Measurements from ENCODE around the gene NFATC2. TPM values are rescaled to one million over a fixed set of nuclear protein-coding genes. Genes with fewer than 3 reads are reported as not detected.

The NFATC2 gene
- total RNA-seq, 3 donors from 2014 or later: 6.2 to 7.3 (median 7.2) TPM

DNA sequence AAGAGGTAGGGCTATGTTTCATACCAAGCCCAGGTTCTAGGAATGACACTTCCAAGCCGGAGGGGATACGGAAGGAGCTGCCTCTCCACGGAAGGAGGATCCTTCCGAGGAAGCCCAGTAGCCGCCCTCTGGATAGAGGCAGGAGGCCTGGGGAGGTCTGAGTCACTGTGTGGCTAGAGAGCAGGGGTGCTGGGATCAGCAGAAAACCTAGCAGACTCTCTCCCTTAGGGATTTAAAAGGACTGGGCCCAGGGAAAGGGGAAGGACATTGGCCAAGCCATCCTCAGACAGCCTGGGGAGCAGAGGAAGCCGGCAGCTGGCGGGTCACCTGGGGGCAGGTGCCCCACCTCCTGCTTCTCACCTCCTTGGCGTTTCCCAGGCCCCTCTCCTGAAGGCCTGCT is 36.6 kb upstream of the NFATC2 start:
- ATAC-seq: peak; percentile 14

DNA sequence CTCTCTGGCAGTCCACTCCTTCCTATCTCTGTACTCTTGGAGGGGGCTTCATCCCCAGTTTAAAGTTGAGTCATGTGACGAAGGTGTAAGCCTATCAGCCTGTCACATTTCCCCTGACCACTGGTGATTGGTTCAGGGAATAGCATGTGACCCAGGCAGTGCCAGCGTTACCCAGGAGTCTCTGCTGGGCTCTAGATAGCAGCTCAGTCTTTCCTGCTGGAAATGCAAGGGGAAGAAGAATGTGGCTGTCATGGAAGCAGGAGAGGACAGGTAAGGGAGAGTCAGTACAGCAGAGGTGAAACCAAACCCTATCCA is 35.6 kb upstream of the NFATC2 start:
- ATAC-seq: no peak

More for the DNA sequence above, 36.6 kb upstream of the NFATC2 start:
- TF ChIP-seq, protein P1, sequence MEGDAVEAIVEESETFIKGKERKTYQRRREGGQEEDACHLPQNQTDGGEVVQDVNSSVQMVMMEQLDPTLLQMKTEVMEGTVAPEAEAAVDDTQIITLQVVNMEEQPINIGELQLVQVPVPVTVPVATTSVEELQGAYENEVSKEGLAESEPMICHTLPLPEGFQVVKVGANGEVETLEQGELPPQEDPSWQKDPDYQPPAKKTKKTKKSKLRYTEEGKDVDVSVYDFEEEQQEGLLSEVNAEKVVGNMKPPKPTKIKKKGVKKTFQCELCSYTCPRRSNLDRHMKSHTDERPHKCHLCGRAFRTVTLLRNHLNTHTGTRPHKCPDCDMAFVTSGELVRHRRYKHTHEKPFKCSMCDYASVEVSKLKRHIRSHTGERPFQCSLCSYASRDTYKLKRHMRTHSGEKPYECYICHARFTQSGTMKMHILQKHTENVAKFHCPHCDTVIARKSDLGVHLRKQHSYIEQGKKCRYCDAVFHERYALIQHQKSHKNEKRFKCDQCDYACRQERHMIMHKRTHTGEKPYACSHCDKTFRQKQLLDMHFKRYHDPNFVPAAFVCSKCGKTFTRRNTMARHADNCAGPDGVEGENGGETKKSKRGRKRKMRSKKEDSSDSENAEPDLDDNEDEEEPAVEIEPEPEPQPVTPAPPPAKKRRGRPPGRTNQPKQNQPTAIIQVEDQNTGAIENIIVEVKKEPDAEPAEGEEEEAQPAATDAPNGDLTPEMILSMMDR (IDR thresholded peaks at IDR 0.05): no peak
- Histone ChIP-seq H3K36me3 (ENCODE audit: low read depth) (no peaks in the 10 kb centered on the region), H3K4me1 (ENCODE audit: low read depth) (no peaks in the 10 kb centered on the region), H3K4me3 (no peak overlapping the region), H3K9me3 (no peaks in the 10 kb centered on the region)
- DNase-seq: no peak
- intact Hi-C loops (cut with DNase I, micrococcal nuclease): no loop called here

DNA sequence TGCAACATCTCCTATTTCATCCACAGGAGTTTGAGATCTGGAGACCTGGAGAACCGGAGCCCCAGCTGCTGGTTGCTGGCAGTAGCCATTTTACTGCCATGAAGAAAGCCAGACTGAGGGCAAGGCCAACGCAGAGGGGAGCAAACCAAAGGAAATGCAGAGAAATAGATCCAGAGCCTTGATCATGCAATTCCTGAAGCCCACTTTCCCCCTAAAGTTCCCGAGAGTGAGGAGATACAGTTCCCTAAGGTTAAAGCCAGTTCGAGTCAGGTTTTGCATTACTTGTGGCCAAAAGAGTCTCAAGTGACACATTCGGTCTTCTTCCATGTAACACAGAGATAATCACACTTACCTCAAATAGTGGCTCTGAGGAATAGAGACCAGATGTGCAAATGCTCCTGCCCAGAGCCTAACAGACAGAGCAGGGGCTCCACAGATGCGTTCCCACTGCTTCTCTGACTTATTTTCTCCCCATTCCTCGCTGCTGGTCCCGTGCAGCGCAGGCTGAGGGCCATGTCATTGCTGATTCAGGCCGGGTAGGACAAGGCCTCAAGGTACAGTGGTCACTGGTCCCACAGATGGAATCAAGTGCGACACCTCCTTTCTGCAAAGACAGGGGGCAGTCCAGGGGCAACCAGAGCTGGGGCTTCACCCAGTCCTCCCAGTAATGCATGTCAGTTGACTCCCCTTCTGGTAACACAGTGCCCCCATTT is 35.1 kb upstream of the NFATC2 start:
- H3K4me1 ChIP-seq (ENCODE audit: low read depth): no peaks in the 10 kb centered on the region
- ATAC-seq (no peak), DNase-seq (no peak)
- no peaks in the 10 kb centered on the region for H3K9me3 ChIP-seq
- H3K36me3 ChIP-seq (ENCODE audit: low read depth): no peaks in the 10 kb centered on the region
- intact Hi-C loops (cut with DNase I, micrococcal nuclease): no loop called here
- TF ChIP-seq, protein P1 (IDR thresholded peaks at IDR 0.05): no peak
- no peak overlapping the region for H3K4me3 ChIP-seq

More for the DNA sequence above, 35.6 kb upstream of the NFATC2 start:
- Histone ChIP-seq H3K36me3 (ENCODE audit: low read depth) (no peaks in the 10 kb centered on the region), H3K9me3 (no peaks in the 10 kb centered on the region), H3K4me3 (no peak overlapping the region), H3K4me1 (ENCODE audit: low read depth) (no peaks in the 10 kb centered on the region)
- DNase-seq: no peak
- intact Hi-C loops (cut with DNase I, micrococcal nuclease): no loop called here
- TF ChIP-seq, protein P1 (IDR thresholded peaks at IDR 0.05): no peak

DNA sequence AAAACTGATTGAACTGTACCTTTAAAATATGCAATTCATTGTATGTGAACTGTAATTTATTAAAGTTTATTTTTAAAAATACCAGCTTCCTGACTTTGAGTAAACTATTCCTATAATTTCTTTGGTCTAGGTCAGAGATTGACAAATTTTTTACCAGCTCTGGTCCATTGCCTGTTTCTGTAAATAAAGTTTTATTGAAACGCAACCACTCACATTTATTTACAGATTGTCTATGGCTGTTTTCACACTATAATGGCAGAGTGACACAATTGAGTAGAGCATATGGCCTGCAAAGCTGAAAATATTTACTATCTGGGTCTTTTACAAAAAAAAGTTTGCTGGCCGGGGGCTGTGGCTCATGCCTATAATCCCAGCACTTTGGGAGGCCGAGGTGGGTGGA is 33.0 kb upstream of the NFATC2 start:
- no peak overlapping the region for H3K4me3 ChIP-seq
- no peaks in the 10 kb centered on the region for H3K4me1 ChIP-seq (ENCODE audit: low read depth)
- ATAC-seq: no peak
- no peak for DNase-seq
- intact Hi-C loops (cut with DNase I, micrococcal nuclease): no loop called here
- TF ChIP-seq, protein P1 (IDR thresholded peaks at IDR 0.05): no peak
- no peaks in the 10 kb centered on the region for H3K36me3 ChIP-seq (ENCODE audit: low read depth)
- no peaks in the 10 kb centered on the region for H3K9me3 ChIP-seq

DNA sequence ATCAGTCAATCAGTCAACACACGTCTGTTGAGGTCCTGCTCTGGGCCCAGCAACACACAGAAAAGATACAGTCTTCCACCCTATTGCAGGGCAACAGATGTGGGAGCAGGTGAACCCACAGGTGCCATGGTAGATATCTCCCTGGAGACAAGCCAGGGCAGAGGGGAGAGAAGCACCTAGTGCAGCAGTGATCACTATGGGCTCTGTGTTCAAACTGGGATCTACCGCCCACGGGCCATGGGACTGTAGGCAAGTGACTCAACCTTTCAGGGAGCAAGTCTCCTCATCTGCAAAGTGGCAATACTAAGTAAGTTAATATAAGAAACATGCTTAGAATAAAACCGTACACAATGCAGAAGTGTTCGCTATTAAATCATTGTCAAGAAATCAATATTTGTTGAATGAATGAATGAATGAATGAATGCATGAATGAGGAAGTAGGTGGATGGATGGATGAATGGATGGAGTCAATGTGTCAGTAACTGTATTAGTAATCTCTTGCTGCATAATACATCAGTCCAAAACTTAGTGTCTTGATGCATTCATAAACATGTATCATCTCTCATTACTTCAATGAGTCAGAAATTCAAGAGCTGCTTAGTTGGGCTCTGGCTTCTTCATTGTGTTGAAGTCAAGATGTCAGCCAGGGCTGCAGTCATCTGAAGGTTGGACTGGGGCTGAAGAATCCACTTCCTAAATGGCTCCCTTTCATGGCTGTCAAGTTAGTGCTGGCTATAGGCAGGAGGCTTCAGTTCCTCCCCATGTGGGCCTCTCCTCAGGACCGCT is 31.9 kb upstream of the NFATC2 start:
- Histone ChIP-seq H3K36me3 (ENCODE audit: low read depth) (no peaks in the 10 kb centered on the region), H3K4me3 (no peak overlapping the region), H3K4me1 (ENCODE audit: low read depth) (no peaks in the 10 kb centered on the region), H3K9me3 (no peaks in the 10 kb centered on the region)
- ATAC-seq (no peak), DNase-seq (no peak)
- TF ChIP-seq, protein P1 (IDR thresholded peaks at IDR 0.05): no peak
- intact Hi-C loops (cut with DNase I, micrococcal nuclease): no loop called here

Data from mucosa of descending colon (tissue), 3 donors.